ENCODE results near the gene ROR1.

Gene ROR1

GRCh38 chr1:64111787-64112186, 338.0 kb downstream of the ROR1 start:
- Histone ChIP-seq H3K4me3 (ENCODE audit: insufficient read depth, low read depth, low read length, poor library complexity, severe bottlenecking) (no peak overlapping the region), H3K27me3 (replicated peaks; ENCODE audit: control insufficient read depth, insufficient read depth, low read length, poor library complexity, severe bottlenecking) (no peaks in the 10 kb centered on the region), H3K27ac (ENCODE audit: insufficient read depth, low read length, poor library complexity, severe bottlenecking) (no peak overlapping the region), H3K4me1 (ENCODE audit: control insufficient read depth, insufficient read depth, low read length, poor library complexity, severe bottlenecking) (no peaks in the 10 kb centered on the region), H3K36me3 (ENCODE audit: control insufficient read depth, insufficient read depth, low read length) (no peaks in the 10 kb centered on the region), H3K9me3 (ENCODE audit: control insufficient read depth, low read length) (no peaks in the 10 kb centered on the region)
- no peak for DNase-seq

- DNase-seq, result no peak
- no peak overlapping the region for H3K27ac ChIP-seq (ENCODE audit: insufficient read depth, low read length, poor library complexity, severe bottlenecking)
These were observed 338.5 kb downstream of the ROR1 start for GRCh38 chr1:64112281-64112680.

GRCh38 chr1:64114012-64114525, 340.3 kb downstream of the ROR1 start:
- no peaks in the 10 kb centered on the region for H3K9me3 ChIP-seq (ENCODE audit: control insufficient read depth, low read length)
- DNase-seq, result no peak
- no peak overlapping the region for H3K27ac ChIP-seq (ENCODE audit: insufficient read depth, low read length, poor library complexity, severe bottlenecking)

More at GRCh38 chr1:64112281-64112680, 338.5 kb downstream of the ROR1 start:
- Histone ChIP-seq H3K9me3 (ENCODE audit: control insufficient read depth, low read length) (no peaks in the 10 kb centered on the region), H3K4me1 (ENCODE audit: control insufficient read depth, insufficient read depth, low read length, poor library complexity, severe bottlenecking) (no peaks in the 10 kb centered on the region), H3K27me3 (replicated peaks; ENCODE audit: control insufficient read depth, insufficient read depth, low read length, poor library complexity, severe bottlenecking) (no peaks in the 10 kb centered on the region), H3K36me3 (ENCODE audit: control insufficient read depth, insufficient read depth, low read length) (no peaks in the 10 kb centered on the region), H3K4me3 (ENCODE audit: insufficient read depth, low read depth, low read length, poor library complexity, severe bottlenecking) (no peak overlapping the region)

GRCh38 chr1:64116537-64116936, 342.7 kb downstream of the ROR1 start:
- H3K27ac ChIP-seq (ENCODE audit: insufficient read depth, low read length, poor library complexity, severe bottlenecking), result no peak overlapping the region
- H3K27me3 ChIP-seq (replicated peaks; ENCODE audit: control insufficient read depth, insufficient read depth, low read length, poor library complexity, severe bottlenecking), result peaks cover 3% of the 10 kb centered on the region
- no peaks in the 10 kb centered on the region for H3K36me3 ChIP-seq (ENCODE audit: control insufficient read depth, insufficient read depth, low read length)
- DNase-seq, result no peak
- no peak overlapping the region for H3K4me3 ChIP-seq (ENCODE audit: insufficient read depth, low read depth, low read length, poor library complexity, severe bottlenecking)
- no peaks in the 10 kb centered on the region for H3K9me3 ChIP-seq (ENCODE audit: control insufficient read depth, low read length)
- no peaks in the 10 kb centered on the region for H3K4me1 ChIP-seq (ENCODE audit: control insufficient read depth, insufficient read depth, low read length, poor library complexity, severe bottlenecking)

More at GRCh38 chr1:64114012-64114525, 340.3 kb downstream of the ROR1 start:
- H3K4me1 ChIP-seq (ENCODE audit: control insufficient read depth, insufficient read depth, low read length, poor library complexity, severe bottlenecking), result no peaks in the 10 kb centered on the region
- H3K36me3 ChIP-seq (ENCODE audit: control insufficient read depth, insufficient read depth, low read length), result no peaks in the 10 kb centered on the region
- H3K27me3 ChIP-seq (replicated peaks; ENCODE audit: control insufficient read depth, insufficient read depth, low read length, poor library complexity, severe bottlenecking), result peaks cover 3% of the 10 kb centered on the region
- no peak overlapping the region for H3K4me3 ChIP-seq (ENCODE audit: insufficient read depth, low read depth, low read length, poor library complexity, severe bottlenecking)

- H3K4me3 ChIP-seq (ENCODE audit: insufficient read depth, low read depth, low read length, poor library complexity, severe bottlenecking), result no peak overlapping the region
- H3K27ac ChIP-seq (ENCODE audit: insufficient read depth, low read length, poor library complexity, severe bottlenecking), result no peak overlapping the region
- no peaks in the 10 kb centered on the region for H3K9me3 ChIP-seq (ENCODE audit: control insufficient read depth, low read length)
- no peaks in the 10 kb centered on the region for H3K4me1 ChIP-seq (ENCODE audit: control insufficient read depth, insufficient read depth, low read length, poor library complexity, severe bottlenecking)
- peaks cover 3% of the 10 kb centered on the region for H3K27me3 ChIP-seq (replicated peaks; ENCODE audit: control insufficient read depth, insufficient read depth, low read length, poor library complexity, severe bottlenecking)
- no peaks in the 10 kb centered on the region for H3K36me3 ChIP-seq (ENCODE audit: control insufficient read depth, insufficient read depth, low read length)
- no peak for DNase-seq
These were observed 343.7 kb downstream of the ROR1 start for GRCh38 chr1:64117492-64117891.

- Histone ChIP-seq H3K27me3 (replicated peaks; ENCODE audit: control insufficient read depth, insufficient read depth, low read length, poor library complexity, severe bottlenecking) (peaks cover 3% of the 10 kb centered on the region), H3K4me1 (ENCODE audit: control insufficient read depth, insufficient read depth, low read length, poor library complexity, severe bottlenecking) (no peaks in the 10 kb centered on the region), H3K36me3 (ENCODE audit: control insufficient read depth, insufficient read depth, low read length) (no peaks in the 10 kb centered on the region), H3K4me3 (ENCODE audit: insufficient read depth, low read depth, low read length, poor library complexity, severe bottlenecking) (no peak overlapping the region), H3K27ac (ENCODE audit: insufficient read depth, low read length, poor library complexity, severe bottlenecking) (no peak overlapping the region), H3K9me3 (ENCODE audit: control insufficient read depth, low read length) (no peaks in the 10 kb centered on the region)
- no peak for DNase-seq
These were observed 348.1 kb downstream of the ROR1 start for GRCh38 chr1:64121766-64122385.

- Histone ChIP-seq H3K27ac (ENCODE audit: insufficient read depth, low read length, poor library complexity, severe bottlenecking) (no peak overlapping the region), H3K36me3 (ENCODE audit: control insufficient read depth, insufficient read depth, low read length) (no peaks in the 10 kb centered on the region), H3K27me3 (replicated peaks; ENCODE audit: control insufficient read depth, insufficient read depth, low read length, poor library complexity, severe bottlenecking) (peaks cover 3% of the 10 kb centered on the region), H3K4me3 (ENCODE audit: insufficient read depth, low read depth, low read length, poor library complexity, severe bottlenecking) (no peak overlapping the region), H3K4me1 (ENCODE audit: control insufficient read depth, insufficient read depth, low read length, poor library complexity, severe bottlenecking) (no peaks in the 10 kb centered on the region), H3K9me3 (ENCODE audit: control insufficient read depth, low read length) (no peaks in the 10 kb centered on the region)
- no peak for DNase-seq
These were observed 348.8 kb downstream of the ROR1 start for GRCh38 chr1:64122588-64122987.

GRCh38 chr1:64124704-64125440, 351.1 kb downstream of the ROR1 start:
- no peaks in the 10 kb centered on the region for H3K4me1 ChIP-seq (ENCODE audit: control insufficient read depth, insufficient read depth, low read length, poor library complexity, severe bottlenecking)
- H3K27me3 ChIP-seq (replicated peaks; ENCODE audit: control insufficient read depth, insufficient read depth, low read length, poor library complexity, severe bottlenecking), result no peaks in the 10 kb centered on the region
- no peaks in the 10 kb centered on the region for H3K36me3 ChIP-seq (ENCODE audit: control insufficient read depth, insufficient read depth, low read length)
- no peaks in the 10 kb centered on the region for H3K9me3 ChIP-seq (ENCODE audit: control insufficient read depth, low read length)
- no peak for DNase-seq
- no peak overlapping the region for H3K4me3 ChIP-seq (ENCODE audit: insufficient read depth, low read depth, low read length, poor library complexity, severe bottlenecking)
- no peak overlapping the region for H3K27ac ChIP-seq (ENCODE audit: insufficient read depth, low read length, poor library complexity, severe bottlenecking)

GRCh38 chr1:64126581-64126980, 352.8 kb downstream of the ROR1 start:
- H3K9me3 ChIP-seq (ENCODE audit: control insufficient read depth, low read length), result no peaks in the 10 kb centered on the region
- DNase-seq, result no peak
- H3K36me3 ChIP-seq (ENCODE audit: control insufficient read depth, insufficient read depth, low read length), result no peaks in the 10 kb centered on the region
- no peak overlapping the region for H3K27ac ChIP-seq (ENCODE audit: insufficient read depth, low read length, poor library complexity, severe bottlenecking)
- no peaks in the 10 kb centered on the region for H3K4me1 ChIP-seq (ENCODE audit: control insufficient read depth, insufficient read depth, low read length, poor library complexity, severe bottlenecking)
- no peak overlapping the region for H3K4me3 ChIP-seq (ENCODE audit: insufficient read depth, low read depth, low read length, poor library complexity, severe bottlenecking)
- H3K27me3 ChIP-seq (replicated peaks; ENCODE audit: control insufficient read depth, insufficient read depth, low read length, poor library complexity, severe bottlenecking), result no peaks in the 10 kb centered on the region

- no peak overlapping the region for H3K4me3 ChIP-seq (ENCODE audit: insufficient read depth, low read depth, low read length, poor library complexity, severe bottlenecking)
These were observed 353.5 kb downstream of the ROR1 start for GRCh38 chr1:64127297-64127696.

More at GRCh38 chr1:64127297-64127696, 353.5 kb downstream of the ROR1 start:
- no peak for DNase-seq
- Histone ChIP-seq H3K4me1 (ENCODE audit: control insufficient read depth, insufficient read depth, low read length, poor library complexity, severe bottlenecking) (no peaks in the 10 kb centered on the region), H3K27me3 (replicated peaks; ENCODE audit: control insufficient read depth, insufficient read depth, low read length, poor library complexity, severe bottlenecking) (no peaks in the 10 kb centered on the region), H3K9me3 (ENCODE audit: control insufficient read depth, low read length) (no peaks in the 10 kb centered on the region), H3K36me3 (ENCODE audit: control insufficient read depth, insufficient read depth, low read length) (no peaks in the 10 kb centered on the region), H3K27ac (ENCODE audit: insufficient read depth, low read length, poor library complexity, severe bottlenecking) (no peak overlapping the region)
